ENCODE results near the gene NLRP5. TPM values are rescaled to one million over a fixed set of nuclear protein-coding genes. Genes with fewer than 3 reads are reported as not detected.

Gene NLRP5
- polyA plus RNA-seq, 2 of the 4 experiments (the other 2 are of a cell fraction): not detected

DNA sequence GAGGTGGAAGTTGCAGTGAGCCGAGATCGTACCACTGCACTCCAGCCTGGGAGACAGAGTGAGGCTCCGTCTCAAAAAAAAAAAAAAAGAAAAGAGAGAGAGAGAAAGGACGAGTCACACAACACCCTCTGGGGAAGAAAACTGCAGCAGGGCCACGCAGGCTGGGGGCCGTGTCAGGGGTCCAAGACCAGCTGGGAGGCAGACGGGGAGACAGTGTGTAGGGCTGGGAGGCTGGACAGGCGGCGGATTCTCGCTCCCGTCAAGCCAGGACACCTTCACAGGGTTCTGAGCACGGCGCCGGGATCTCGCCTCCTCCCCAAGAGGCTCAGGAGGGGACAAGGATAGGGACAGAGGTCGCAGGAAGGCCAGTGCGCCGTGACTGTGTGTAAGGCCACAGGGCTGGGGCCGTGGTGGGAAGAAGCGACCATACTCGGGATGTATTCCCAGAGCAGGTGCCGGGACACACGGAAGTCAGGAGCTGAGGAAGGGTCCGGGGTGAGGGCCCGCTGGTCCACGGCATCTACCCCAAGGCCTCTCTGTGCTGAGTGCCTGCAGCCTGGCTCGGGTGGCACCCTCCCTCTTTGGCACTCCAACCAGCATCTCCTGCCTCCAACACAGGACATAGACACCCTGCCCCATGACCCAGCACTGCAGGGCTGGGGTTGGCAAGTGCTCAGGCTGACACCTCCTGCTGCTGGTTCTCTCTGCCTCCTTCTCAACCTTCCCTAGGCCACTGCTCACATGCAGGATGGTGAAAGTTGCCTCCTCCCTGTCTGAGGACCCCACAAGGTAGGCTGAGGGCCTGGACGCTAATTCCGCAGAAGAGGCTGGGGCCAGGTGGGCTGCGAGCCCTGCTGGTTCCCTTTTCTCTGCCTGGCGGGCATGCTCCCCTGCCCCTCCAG is 113.3 kb downstream of the NLRP5 start:
- POLR2A ChIA-PET: no interaction called here
- Histone ChIP-seq H3K4me3 (no peak overlapping the region), H3K4me2 (no peak overlapping the region), H3K9me3 (no peaks in the 10 kb centered on the region), H3K4me1 (no peaks in the 10 kb centered on the region), H3K27ac (no peak overlapping the region)
- DNase-seq (ENCODE audit: low read depth in 1 of 2, low spot score in 1 of 2) (no peak), ATAC-seq (no peak), FAIRE-seq (no peak)
- CTCF ChIA-PET: interaction anchor here (0.6 kb wide), 1 partner anchor 195 kb away, joined by 3 read pairs; no protein-coding TSS in a partner anchor
- 93% methylated on average over 28 of the region's 31 CpGs for WGBS (ENCODE audit: missing lambda C conversion rate)
- no peak for TF ChIP-seq KDM5A (IDR thresholded peaks at IDR 0.05)
- TF ChIP-seq HEYL (CRISPR knock-in tag; IDR thresholded peaks at IDR 0.05): no peak
- TF ChIP-seq, protein P1, sequence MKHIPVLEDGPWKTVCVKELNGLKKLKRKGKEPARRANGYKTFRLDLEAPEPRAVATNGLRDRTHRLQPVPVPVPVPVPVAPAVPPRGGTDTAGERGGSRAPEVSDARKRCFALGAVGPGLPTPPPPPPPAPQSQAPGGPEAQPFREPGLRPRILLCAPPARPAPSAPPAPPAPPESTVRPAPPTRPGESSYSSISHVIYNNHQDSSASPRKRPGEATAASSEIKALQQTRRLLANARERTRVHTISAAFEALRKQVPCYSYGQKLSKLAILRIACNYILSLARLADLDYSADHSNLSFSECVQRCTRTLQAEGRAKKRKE (CRISPR knock-in tag; IDR thresholded peaks at IDR 0.05; ENCODE audit: low read depth): no peak
- TF ChIP-seq POLR2A (IDR thresholded peaks at IDR 0.05; ENCODE audit: low read length): no peak
- TF ChIP-seq FOSL2 (IDR thresholded peaks at IDR 0.05): no peak
- TF ChIP-seq FOSL2 (CRISPR knock-in tag; IDR thresholded peaks at IDR 0.05): no peak
- TF ChIP-seq, protein P2, sequence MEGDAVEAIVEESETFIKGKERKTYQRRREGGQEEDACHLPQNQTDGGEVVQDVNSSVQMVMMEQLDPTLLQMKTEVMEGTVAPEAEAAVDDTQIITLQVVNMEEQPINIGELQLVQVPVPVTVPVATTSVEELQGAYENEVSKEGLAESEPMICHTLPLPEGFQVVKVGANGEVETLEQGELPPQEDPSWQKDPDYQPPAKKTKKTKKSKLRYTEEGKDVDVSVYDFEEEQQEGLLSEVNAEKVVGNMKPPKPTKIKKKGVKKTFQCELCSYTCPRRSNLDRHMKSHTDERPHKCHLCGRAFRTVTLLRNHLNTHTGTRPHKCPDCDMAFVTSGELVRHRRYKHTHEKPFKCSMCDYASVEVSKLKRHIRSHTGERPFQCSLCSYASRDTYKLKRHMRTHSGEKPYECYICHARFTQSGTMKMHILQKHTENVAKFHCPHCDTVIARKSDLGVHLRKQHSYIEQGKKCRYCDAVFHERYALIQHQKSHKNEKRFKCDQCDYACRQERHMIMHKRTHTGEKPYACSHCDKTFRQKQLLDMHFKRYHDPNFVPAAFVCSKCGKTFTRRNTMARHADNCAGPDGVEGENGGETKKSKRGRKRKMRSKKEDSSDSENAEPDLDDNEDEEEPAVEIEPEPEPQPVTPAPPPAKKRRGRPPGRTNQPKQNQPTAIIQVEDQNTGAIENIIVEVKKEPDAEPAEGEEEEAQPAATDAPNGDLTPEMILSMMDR (IDR thresholded peaks at IDR 0.05): no peak
- no peak for TF ChIP-seq SREBF2 (IDR thresholded peaks at IDR 0.05)
- no peak for TF ChIP-seq MAFK (IDR thresholded peaks at IDR 0.05; ENCODE audit: partially characterized antibody)
- no peak for TF ChIP-seq ZNF302 (CRISPR knock-in tag; IDR thresholded peaks at IDR 0.05)
- TF ChIP-seq CHD4 (IDR thresholded peaks at IDR 0.05; ENCODE audit: borderline replicate concordance): no peak
- no peak for TF ChIP-seq JUN (IDR thresholded peaks at IDR 0.05)
- no peak for TF ChIP-seq HOXA7 (CRISPR knock-in tag; IDR thresholded peaks at IDR 0.05)
- TF ChIP-seq, protein P3, sequence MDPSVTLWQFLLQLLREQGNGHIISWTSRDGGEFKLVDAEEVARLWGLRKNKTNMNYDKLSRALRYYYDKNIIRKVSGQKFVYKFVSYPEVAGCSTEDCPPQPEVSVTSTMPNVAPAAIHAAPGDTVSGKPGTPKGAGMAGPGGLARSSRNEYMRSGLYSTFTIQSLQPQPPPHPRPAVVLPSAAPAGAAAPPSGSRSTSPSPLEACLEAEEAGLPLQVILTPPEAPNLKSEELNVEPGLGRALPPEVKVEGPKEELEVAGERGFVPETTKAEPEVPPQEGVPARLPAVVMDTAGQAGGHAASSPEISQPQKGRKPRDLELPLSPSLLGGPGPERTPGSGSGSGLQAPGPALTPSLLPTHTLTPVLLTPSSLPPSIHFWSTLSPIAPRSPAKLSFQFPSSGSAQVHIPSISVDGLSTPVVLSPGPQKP (IDR thresholded peaks at IDR 0.05; ENCODE audit: low read depth, low read length): no peak
- no peak for TF ChIP-seq FOSB (CRISPR knock-in tag; IDR thresholded peaks at IDR 0.05)

DNA sequence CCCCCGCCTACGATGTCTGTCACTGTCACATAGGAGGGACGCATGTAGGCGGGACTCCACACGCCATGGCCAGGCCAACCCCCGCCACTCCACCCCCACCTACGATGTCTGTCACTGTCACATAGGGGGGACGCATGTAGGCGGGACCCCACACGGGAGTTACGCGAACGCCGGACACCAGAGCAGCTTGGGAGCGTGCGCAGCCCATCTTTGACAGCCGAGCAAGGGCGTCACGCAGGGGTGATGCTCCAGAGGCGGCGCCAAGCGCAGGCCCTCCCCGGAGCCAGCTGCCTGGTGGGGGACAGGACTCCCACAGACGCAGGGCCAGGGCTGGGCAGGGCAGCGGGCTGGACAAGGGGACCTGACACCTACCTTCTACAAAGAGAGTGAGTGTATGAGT is 114.5 kb downstream of the NLRP5 start:
- no peak overlapping the region for H3K4me3 ChIP-seq
- no peak for TF ChIP-seq POLR2A (IDR thresholded peaks at IDR 0.05; ENCODE audit: low read length)
- no peak for TF ChIP-seq TFCP2L1 (CRISPR knock-in tag; IDR thresholded peaks at IDR 0.05)
- TF ChIP-seq SMC3 (IDR thresholded peaks at IDR 0.05): no peak
- TF ChIP-seq KDM1A (IDR thresholded peaks at IDR 0.05; ENCODE audit: low read depth): no peak
- no peak for TF ChIP-seq JUNB (IDR thresholded peaks at IDR 0.05)
- TF ChIP-seq, protein P1 (CRISPR knock-in tag; IDR thresholded peaks at IDR 0.05; ENCODE audit: low read depth): no peak
- no peak for TF ChIP-seq PHF8 (IDR thresholded peaks at IDR 0.05; ENCODE audit: borderline replicate concordance, low read depth)
- TF ChIP-seq, protein P4, sequence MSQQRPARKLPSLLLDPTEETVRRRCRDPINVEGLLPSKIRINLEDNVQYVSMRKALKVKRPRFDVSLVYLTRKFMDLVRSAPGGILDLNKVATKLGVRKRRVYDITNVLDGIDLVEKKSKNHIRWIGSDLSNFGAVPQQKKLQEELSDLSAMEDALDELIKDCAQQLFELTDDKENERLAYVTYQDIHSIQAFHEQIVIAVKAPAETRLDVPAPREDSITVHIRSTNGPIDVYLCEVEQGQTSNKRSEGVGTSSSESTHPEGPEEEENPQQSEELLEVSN (IDR thresholded peaks at IDR 0.05; ENCODE audit: borderline replicate concordance, low read depth): no peak
- TF ChIP-seq, protein P3 (IDR thresholded peaks at IDR 0.05; ENCODE audit: low read depth, low read length): no peak
- H3K4me1 ChIP-seq: no peaks in the 10 kb centered on the region
- DNase-seq (ENCODE audit: low read depth in 1 of 2, low spot score in 1 of 2) (no peak), ATAC-seq (no peak), FAIRE-seq (no peak)
- POLR2A ChIA-PET: no interaction called here
- no peak overlapping the region for H3K4me2 ChIP-seq
- no peaks in the 10 kb centered on the region for H3K9me3 ChIP-seq
- CTCF ChIA-PET: interaction anchor here (1.3 kb wide), 1 partner anchor 24 kb away, joined by 3 read pairs; no protein-coding TSS in a partner anchor
- 88% methylated on average over 25 of the region's 25 CpGs for WGBS (ENCODE audit: missing lambda C conversion rate)
- H3K27ac ChIP-seq: no peak overlapping the region
